Measurements from ENCODE around the gene SIRT2.

Gene SIRT2

GRCh38 chr19:38939957-38940356 lies 40.5 kb upstream of the SIRT2 start:
- DNase-seq (ENCODE audit: insufficient read length, low spot score) (no peak), FAIRE-seq (peak; percentile 25)
- no peak for TF ChIP-seq CTCF (IDR thresholded peaks at IDR 0.05; ENCODE audit: insufficient read depth, missing control alignments)

- FAIRE-seq, result no peak
- TF ChIP-seq CTCF (IDR thresholded peaks at IDR 0.05; ENCODE audit: insufficient read depth, missing control alignments), result no peak
- DNase-seq (ENCODE audit: insufficient read length, low spot score), result no peak
These were observed 34.1 kb upstream of the SIRT2 start for GRCh38 chr19:38933544-38933943.

- no peak for DNase-seq (ENCODE audit: insufficient read length, low spot score)
- FAIRE-seq, result no peak
- peak; percentile 40 for TF ChIP-seq CTCF (IDR thresholded peaks at IDR 0.05; ENCODE audit: insufficient read depth, missing control alignments)
These were observed 33.2 kb upstream of the SIRT2 start for GRCh38 chr19:38932425-38933179.

- FAIRE-seq, result no peak
- no peak for DNase-seq (ENCODE audit: insufficient read length, low spot score)
- no peak for TF ChIP-seq CTCF (IDR thresholded peaks at IDR 0.05; ENCODE audit: insufficient read depth, missing control alignments)
These were observed 32.0 kb upstream of the SIRT2 start for GRCh38 chr19:38931521-38931793.

GRCh38 chr19:38930776-38931520 lies 31.5 kb upstream of the SIRT2 start, which contains the start of gene MRPS12:
MRPS12 (plus strand) TSS chr19:38930944; CDS start chr19:38931295, 351 bp downstream.
- TF ChIP-seq CTCF (IDR thresholded peaks at IDR 0.05; ENCODE audit: insufficient read depth, missing control alignments), result no peak
- peak; percentile 60 for FAIRE-seq

GRCh38 chr19:38929929-38930775 lies 30.7 kb upstream of the SIRT2 start, which contains the start of gene SARS2:
SARS2 (minus strand) TSS chr19:38930763; CDS start chr19:38930736, 27 bp downstream.
- peak; percentile 90 for TF ChIP-seq CTCF (IDR thresholded peaks at IDR 0.05; ENCODE audit: insufficient read depth, missing control alignments)
- DNase-seq (ENCODE audit: insufficient read length, low spot score) (peak; percentile 82), FAIRE-seq (no peak)

More at GRCh38 chr19:38930776-38931520, 31.5 kb upstream of the SIRT2 start, which contains the start of gene MRPS12:
- DNase-seq (ENCODE audit: insufficient read length, low spot score), result peak; percentile 94
